ENCODE results near the gene NEURL4.

Gene NEURL4

GRCh38 chr17:7283471-7284216, 45.5 kb downstream of the NEURL4 start:
- DNase-seq (ENCODE audit: low read depth in 1 of 2, low spot score in 1 of 2): no peak
- no peak for TF ChIP-seq JUND (IDR thresholded peaks at IDR 0.05; ENCODE audit: low read depth)
- in situ Hi-C loops (cut with HindIII; ENCODE audit: low pct_unique_long_range_greater_than_20kb, low sequenced_read_pairs): no loop called here

DNA sequence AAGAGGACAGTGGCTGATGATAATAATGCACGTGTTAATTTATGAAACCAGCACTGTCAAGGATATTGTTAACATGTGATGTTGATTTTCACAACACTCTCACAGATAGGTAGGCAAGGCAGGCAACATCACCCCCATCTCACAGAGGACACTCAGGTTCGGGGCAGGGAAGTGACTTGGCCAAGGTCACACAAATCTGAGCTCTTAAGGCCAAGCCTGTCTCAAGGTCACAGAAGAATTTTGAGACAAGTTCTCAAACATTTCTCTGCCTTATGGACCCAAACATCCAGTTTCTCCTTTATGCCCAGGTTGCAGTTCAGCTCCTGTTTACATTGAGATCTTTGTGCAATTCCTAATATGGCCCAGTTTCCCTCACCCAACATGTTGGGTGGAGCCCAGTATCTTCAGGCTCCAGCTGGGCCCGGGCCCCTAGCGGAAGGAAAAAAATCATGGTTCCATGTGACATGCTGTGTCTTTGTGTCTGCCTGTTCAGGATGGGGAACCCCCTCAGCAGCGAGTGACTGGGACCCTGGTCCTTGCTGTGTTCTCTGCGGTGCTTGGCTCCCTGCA, 46.3 kb downstream of the NEURL4 start:
- in situ Hi-C loops (cut with HindIII; ENCODE audit: low pct_unique_long_range_greater_than_20kb, low sequenced_read_pairs): no loop called here
- TF ChIP-seq JUND (IDR thresholded peaks at IDR 0.05; ENCODE audit: low read depth): no peak
- DNase-seq (ENCODE audit: low read depth in 1 of 2, low spot score in 1 of 2): no peak

DNA sequence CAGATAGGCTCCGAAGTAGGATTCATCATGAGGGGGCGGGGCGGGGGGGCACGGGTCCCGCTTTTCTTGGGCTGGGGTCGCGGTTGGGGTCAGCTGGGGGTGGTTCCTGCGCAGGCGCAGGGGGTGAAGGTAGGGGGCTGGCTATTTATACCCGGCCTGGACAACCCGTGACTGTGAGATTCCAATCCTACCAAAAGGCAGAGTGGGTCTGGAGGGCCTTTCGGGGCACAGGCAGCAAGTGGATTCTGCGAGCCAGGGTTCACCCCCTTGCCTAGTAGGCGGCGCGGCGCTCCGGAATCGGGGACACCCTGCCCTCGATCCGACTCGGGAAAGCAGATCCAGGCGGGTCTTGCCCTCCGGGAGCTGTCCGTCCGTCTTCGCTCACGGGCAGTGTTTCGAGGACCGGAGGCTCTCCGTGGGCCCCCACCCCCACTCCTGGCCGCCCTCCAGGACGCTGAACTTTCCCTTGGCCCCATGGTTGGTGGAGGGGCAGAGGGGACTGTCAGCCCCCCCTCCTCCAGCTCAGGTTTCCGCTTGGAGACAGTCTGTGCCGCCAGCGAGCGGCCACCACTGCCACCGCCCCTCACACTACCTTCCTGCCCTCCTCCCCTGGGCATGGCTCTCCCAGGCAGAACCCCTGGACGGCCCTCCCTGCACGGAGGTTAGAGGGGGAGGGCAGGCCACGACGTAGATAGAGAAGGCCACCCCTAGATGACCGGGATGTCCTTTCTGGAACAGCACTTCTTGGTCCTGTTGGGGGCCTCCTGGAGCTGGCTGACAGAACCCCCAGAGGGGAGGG, 47.0 kb downstream of the NEURL4 start:
- no peak for DNase-seq (ENCODE audit: low read depth in 1 of 2, low spot score in 1 of 2)
- no peak for TF ChIP-seq JUND (IDR thresholded peaks at IDR 0.05; ENCODE audit: low read depth)
- in situ Hi-C loops (cut with HindIII; ENCODE audit: low pct_unique_long_range_greater_than_20kb, low sequenced_read_pairs): no loop called here

DNA sequence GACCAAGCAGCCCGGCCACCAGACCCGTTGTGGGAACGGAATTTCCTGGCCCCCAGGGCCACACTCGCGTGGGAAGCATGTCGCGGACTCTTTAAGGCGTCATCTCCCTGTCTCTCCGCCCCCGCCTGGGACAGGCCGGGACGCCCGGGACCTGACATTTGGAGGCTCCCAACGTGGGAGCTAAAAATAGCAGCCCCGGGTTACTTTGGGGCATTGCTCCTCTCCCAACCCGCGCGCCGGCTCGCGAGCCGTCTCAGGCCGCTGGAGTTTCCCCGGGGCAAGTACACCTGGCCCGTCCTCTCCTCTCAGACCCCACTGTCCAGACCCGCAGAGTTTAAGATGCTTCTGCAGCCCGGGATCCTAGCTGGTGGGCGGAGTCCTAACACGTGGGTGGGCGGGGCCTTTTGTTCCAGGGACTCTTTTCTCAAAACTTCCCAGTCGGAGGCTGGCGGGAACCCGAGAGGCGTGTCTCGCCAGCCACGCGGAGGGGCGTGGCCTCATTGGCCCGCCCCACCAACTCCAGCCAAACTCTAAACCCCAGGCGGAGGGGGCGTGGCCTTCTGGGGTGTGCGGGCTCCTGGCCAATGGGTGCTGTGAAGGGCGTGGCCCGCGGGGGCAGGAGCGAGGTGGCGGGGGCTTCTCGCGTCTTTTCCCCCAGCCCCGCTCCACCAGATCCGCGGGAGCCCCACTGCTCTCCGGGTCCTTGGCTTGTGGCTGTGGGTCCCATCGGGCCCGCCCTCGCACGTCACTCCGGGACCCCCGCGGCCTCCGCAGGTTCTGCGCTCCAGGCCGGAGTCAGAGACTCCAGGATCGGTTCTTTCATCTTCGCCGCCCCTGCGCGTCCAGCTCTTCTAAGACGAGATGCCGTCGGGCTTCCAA, 47.8 kb downstream of the NEURL4 start, which contains the start of gene SLC2A4:
Gene SLC2A4 (plus strand): TSS at position 645 of the 879 bp plus-strand sequence. CDS start 217 bp downstream, at position 862.
- TF ChIP-seq JUND (IDR thresholded peaks at IDR 0.05; ENCODE audit: low read depth): no peak
- DNase-seq (ENCODE audit: low read depth in 1 of 2, low spot score in 1 of 2): peak; percentile 92 to 96
- in situ Hi-C loops (cut with HindIII; ENCODE audit: low pct_unique_long_range_greater_than_20kb, low sequenced_read_pairs): no loop called here

- no peak for TF ChIP-seq JUND (IDR thresholded peaks at IDR 0.05; ENCODE audit: low read depth)
- in situ Hi-C loops (cut with HindIII; ENCODE audit: low pct_unique_long_range_greater_than_20kb, low sequenced_read_pairs): no loop called here
These were observed 48.5 kb downstream of the NEURL4 start for GRCh38 chr17:7280519-7281073.

GRCh38 chr17:7279448-7279847, 49.7 kb downstream of the NEURL4 start:
- no peak for TF ChIP-seq JUND (IDR thresholded peaks at IDR 0.05; ENCODE audit: low read depth)
- DNase-seq (ENCODE audit: low read depth in 1 of 2, low spot score in 1 of 2): no peak
- in situ Hi-C loops (cut with HindIII; ENCODE audit: low pct_unique_long_range_greater_than_20kb, low sequenced_read_pairs): no loop called here

More at GRCh38 chr17:7280519-7281073, 48.5 kb downstream of the NEURL4 start:
- peak; percentile 71 to 84 for DNase-seq (ENCODE audit: low read depth in 1 of 2, low spot score in 1 of 2)

DNA sequence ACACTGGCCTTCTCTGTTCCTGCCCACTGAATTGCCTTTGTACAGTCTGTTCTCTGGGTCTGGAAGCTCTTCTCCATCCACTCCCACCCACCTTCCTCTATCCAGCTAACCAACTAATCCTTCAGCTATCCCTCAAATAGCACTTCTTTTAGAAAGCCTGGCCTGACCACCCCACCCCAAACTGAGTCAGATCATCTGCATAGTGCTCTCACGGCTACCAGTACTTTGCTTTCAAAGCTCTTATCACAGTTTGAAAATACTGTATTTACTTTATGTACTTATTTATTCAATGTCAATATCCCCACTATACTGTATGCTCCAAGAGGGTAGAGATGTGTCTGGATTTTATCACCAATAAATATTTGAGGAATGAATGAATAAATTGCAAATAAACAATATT, 62.4 kb downstream of the NEURL4 start:
- TF ChIP-seq JUND (IDR thresholded peaks at IDR 0.05; ENCODE audit: low read depth): no peak
- no peak for DNase-seq (ENCODE audit: low read depth in 1 of 2, low spot score in 1 of 2)
- in situ Hi-C loops (cut with HindIII; ENCODE audit: low pct_unique_long_range_greater_than_20kb, low sequenced_read_pairs): no loop called here
